ENCODE results near the gene TTC39C.

DNA sequence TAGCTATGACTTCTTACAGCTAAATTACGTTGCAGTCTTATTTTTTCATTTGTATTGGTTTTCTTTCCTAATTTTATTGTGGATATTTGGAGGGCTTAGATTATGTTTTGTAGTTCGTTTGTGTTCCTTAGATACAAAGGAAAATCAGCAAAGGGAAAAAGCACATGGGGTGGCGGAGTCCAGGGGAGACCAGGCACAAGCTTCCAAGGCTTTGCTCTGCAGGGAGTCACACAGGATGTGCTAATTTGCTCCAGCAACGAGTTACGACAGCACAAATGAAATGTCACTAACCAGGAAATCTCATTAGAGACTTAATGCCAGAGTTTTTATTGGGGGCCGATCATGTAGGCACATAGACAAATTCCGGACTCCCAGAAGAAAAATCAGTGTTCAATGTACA lies 63.8 kb downstream of the TTC39C start:
- no peak for TF ChIP-seq POLR2A (IDR thresholded peaks at IDR 0.05)
- TF ChIP-seq, protein P1, sequence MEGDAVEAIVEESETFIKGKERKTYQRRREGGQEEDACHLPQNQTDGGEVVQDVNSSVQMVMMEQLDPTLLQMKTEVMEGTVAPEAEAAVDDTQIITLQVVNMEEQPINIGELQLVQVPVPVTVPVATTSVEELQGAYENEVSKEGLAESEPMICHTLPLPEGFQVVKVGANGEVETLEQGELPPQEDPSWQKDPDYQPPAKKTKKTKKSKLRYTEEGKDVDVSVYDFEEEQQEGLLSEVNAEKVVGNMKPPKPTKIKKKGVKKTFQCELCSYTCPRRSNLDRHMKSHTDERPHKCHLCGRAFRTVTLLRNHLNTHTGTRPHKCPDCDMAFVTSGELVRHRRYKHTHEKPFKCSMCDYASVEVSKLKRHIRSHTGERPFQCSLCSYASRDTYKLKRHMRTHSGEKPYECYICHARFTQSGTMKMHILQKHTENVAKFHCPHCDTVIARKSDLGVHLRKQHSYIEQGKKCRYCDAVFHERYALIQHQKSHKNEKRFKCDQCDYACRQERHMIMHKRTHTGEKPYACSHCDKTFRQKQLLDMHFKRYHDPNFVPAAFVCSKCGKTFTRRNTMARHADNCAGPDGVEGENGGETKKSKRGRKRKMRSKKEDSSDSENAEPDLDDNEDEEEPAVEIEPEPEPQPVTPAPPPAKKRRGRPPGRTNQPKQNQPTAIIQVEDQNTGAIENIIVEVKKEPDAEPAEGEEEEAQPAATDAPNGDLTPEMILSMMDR (IDR thresholded peaks at IDR 0.05) = no peak

Data from esophagus squamous epithelium (tissue), 4 donors.